Astrocyte of the cerebellum (primary cell): Measurements from ENCODE around the gene FAM200C.

ENCODE experiments used
- DNase-seq: peaks from one replicate; pipeline ENCODE4 v3.0.0-alpha.2; 2011; ENCODE audit warnings: low read depth
- H3K4me3 ChIP-seq: 2 replicates; pipeline ENCODE4 v1.5.1; 2011; ENCODE audit warnings: mild to moderate bottlenecking, low read depth, low read length, moderate library complexity
- in situ Hi-C: cut with HindIII; loops from 2 replicates; pipeline ENCODE4 v1.10.0; 2017; ENCODE audit warnings: low sequenced_read_pairs
- TF ChIP-seq, protein P1 (sequence below): IDR thresholded peaks from 2 replicates; pipeline ENCODE4 v1.5.1; 2012; ENCODE audit warnings: low read length, low read depth, moderate library complexity, mild to moderate bottlenecking; ENCODE audit errors: missing control alignments

FAM200C gene

DNA sequence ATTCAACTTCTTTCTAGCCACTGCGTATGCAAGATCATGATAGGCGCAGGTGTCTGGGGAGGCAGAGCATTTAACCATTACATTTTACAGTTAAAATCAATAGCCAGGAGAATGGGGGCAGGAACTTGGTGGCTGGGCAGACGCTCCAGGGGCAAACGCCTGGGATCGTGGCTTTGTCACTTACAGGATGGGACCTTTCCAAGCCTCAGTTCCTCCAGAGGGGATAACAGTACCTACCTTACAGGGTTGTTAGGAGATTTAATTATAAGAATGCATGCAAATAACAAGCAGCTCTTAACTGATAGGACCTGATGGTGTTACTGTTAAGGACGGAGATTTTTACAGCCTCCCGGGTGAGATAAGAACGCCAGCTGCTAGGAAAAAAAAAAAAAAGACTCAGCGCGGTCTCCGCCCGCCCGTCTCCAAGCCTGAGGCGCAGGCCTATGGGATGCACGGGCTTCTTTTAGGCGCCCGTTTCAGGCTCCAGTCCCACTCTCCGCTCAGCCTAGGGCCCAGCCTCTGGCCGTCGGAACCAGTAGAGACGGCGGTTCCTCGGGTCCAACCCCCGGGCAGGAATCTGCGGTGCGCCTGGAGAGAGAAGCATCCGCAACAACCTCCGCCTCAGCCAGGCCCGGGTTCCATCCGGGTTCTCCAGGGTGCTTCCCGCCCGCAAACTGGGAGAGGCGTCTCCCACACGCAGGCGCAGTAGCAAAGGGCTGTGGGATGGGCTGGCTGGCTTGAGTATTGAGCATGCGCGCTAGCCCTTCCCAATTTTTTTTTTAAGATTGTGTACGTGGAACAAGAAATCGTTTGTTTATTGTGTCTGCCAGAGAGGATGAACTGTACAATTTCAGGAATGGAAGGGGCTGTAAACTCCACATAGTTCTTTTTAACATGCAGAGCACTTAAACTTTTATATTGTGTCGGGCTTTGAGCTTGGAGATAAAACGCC, at the start of gene FAM200C:
Gene FAM200C, minus strand, starts transcription at position 653 of the 952 bp plus-strand sequence. CDS start 4,564 bp downstream, outside the sequence.
- TF ChIP-seq, protein P1, sequence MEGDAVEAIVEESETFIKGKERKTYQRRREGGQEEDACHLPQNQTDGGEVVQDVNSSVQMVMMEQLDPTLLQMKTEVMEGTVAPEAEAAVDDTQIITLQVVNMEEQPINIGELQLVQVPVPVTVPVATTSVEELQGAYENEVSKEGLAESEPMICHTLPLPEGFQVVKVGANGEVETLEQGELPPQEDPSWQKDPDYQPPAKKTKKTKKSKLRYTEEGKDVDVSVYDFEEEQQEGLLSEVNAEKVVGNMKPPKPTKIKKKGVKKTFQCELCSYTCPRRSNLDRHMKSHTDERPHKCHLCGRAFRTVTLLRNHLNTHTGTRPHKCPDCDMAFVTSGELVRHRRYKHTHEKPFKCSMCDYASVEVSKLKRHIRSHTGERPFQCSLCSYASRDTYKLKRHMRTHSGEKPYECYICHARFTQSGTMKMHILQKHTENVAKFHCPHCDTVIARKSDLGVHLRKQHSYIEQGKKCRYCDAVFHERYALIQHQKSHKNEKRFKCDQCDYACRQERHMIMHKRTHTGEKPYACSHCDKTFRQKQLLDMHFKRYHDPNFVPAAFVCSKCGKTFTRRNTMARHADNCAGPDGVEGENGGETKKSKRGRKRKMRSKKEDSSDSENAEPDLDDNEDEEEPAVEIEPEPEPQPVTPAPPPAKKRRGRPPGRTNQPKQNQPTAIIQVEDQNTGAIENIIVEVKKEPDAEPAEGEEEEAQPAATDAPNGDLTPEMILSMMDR: no peak
- in situ Hi-C loops: no loop called here
- DNase-seq: peak; percentile 86
- peak within 1 kb of the TSS; percentile 81 for H3K4me3 ChIP-seq

DNA sequence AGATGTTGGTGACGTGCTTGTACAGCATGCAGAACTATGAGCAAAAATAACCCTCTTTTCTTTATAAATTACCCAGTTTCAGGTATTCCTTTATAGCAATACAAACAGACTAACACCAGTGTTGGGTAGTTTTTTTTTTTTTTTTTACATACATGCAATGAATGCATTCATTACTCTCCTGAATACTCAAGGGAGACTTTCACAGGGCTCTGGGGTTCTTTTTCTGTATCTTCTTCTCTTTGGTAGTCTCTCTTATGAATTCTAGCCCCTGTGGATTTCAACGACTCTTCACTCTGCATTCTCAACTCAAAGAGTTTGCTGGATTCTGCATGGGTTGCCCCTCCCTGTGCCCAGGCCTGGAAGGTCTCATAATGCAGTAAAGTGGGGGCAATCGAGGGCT, 49.6 kb upstream of the FAM200C start:
- in situ Hi-C loops: no loop called here
- no peak overlapping the region for H3K4me3 ChIP-seq
- DNase-seq: no peak
- TF ChIP-seq, protein P1: no peak

DNA sequence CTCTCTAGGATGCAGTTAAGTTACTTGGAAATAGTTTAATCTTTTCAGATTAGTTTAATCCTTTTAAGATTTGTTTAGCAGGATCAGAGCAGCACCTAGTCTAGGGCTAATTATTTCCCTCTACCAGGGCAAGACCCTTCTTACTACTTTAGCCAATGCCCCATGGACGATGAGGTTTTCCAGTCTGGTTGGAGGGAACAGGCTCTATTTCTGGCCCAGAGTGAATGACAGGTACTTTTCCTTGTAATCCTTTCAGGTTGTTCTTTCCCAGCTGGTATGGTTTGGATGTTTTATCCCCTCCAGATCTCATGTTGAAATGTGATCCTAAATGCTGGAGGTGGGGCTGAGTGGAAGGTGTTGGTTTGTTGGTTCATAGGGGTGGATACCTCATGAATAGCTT, 49.0 kb upstream of the FAM200C start:
- H3K4me3 ChIP-seq: no peak overlapping the region
- no peak for DNase-seq
- in situ Hi-C loops: no loop called here
- TF ChIP-seq, protein P1: no peak

DNA sequence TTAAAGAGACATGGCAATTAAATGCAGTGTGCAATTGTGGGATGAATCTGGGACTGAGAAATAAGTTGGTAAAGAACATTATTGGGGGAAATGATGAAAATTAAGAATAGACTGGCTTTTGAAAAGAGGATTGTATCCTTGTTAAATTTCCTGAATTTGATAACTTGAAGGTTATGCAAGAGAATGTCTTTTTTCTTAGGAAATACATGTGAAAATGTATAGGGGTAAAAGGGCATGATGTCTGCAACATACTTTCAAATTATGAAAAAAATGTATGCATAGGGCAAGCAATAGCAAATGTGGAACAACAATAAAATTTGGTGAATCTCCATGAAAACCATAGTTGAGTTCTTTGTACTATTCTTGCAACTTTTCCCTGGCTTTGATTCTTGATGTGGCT, 45.9 kb upstream of the FAM200C start:
- in situ Hi-C loops: no loop called here
- TF ChIP-seq, protein P1: no peak

DNA sequence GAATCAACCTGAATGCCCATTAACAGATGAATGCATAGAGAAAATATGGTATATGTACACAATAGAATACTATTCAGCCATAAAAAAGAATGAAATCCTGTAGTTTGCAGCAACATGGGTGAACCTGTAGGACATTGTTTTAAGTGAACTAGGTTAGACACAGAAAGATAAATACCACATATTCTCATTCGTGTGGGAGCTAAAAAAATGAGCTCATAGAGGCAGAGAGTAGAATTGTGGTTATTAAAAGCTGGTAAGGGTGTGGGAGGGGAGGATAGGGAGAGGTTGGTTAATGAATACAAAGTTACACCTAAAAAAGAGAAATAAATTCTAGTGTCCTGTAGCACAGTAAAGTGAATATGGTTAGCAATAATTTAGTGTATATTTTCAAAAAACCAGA, 45.3 kb upstream of the FAM200C start:
- TF ChIP-seq, protein P1: no peak

More for the DNA sequence above, 45.9 kb upstream of the FAM200C start:
- DNase-seq: no peak
- no peak overlapping the region for H3K4me3 ChIP-seq

DNA sequence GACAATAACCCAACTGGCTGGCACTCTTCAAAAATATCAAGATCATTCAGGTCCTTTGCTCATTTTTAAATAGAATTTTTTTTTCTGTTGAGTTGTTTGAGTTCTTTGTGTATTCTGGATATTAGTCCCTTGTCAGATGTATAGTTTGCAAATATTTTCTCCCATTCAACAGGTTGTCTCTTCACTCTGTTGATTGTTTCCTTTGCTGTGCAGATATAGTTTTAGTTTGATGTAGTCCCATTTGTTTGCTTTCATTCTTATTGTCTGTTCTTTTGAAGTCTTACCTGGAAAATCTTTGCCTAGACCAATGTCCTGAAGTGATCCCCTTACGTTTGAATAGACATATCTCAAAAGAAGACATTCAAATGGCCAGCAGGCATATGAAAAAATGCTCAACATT, 44.6 kb upstream of the FAM200C start:
- TF ChIP-seq, protein P1: no peak
- in situ Hi-C loops: no loop called here
- no peak for DNase-seq
- no peak overlapping the region for H3K4me3 ChIP-seq

More for the DNA sequence above, 45.3 kb upstream of the FAM200C start:
- in situ Hi-C loops: no loop called here
- no peak overlapping the region for H3K4me3 ChIP-seq
- no peak for DNase-seq
